Measurements from ENCODE around the gene DDX41.
A peak's percentile ranks its signal among the peaks of the same experiment; 100 is the strongest.

Gene DDX41

GRCh38 chr5:177483042-177483441, 33.7 kb downstream of the DDX41 start:
- DNase-seq, result no peak

DNA sequence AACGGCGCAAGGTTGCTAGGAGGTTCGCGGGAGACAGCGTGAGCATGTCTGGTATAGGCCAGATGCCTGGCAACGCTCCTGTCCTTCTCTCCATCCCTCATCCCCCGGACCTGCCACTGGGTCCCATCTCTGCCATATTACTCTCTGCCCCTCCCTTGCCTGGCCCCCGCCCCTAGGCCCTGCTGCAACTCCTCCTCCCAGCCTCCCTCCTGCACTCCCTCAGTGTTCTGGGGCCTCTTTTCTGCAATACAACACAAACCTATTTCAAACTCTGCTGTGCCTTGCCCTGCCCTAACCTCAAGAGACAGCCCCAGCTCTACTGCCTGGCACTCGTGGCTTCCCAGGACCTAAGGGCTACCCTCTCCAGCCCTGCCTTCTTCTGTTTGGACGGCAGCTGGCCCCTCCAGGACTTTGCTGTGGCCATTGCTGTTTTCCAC, 34.4 kb downstream of the DDX41 start:
- no peak for DNase-seq

GRCh38 chr5:177479774-177480173, 37.0 kb downstream of the DDX41 start:
- no peak for DNase-seq

DNA sequence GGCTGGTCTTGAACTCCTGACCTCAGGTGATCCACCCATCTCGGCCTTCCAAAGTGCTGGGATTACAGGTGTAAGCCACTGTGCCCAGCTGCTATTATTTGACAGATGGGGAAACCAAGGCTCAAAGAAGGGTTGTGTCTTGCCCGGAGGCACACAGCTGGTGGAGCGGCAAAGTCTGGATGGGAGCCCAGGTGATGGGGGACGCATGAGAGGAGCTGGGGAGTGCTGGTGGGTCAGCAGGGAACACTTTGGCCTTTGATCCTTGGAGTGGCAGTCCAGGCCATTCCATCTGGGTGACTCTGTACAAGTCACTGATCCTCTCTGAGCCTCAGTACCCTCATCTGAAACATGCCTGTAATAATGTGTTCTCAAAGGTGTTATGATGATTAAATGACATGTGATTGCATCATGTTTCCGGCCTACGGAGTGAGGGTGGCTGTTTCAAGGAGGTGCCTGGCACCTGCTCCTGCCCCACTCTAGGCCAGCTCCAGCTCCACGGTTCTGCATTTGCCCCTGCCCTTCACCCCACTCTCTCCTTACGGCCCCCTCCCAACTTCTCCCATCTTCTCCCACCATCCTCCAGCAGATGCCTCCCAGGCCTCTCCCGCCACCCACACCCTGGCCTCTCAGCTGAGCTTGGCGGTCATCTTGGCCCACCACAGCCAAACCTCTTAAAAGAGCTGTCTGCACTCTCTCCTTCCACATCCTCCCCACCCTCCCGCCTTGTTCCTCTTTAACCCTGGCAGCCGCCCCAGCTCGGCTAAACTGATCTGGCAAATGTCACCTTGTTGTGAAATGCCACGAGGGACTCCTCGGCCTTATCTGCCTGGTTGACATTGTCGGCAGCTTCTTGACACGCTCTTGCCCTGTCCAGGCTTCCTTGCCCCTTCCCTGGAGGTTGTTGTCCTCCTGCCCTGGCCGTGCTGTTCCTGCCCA, 37.8 kb downstream of the DDX41 start:
- peak; percentile 43 for DNase-seq

DNA sequence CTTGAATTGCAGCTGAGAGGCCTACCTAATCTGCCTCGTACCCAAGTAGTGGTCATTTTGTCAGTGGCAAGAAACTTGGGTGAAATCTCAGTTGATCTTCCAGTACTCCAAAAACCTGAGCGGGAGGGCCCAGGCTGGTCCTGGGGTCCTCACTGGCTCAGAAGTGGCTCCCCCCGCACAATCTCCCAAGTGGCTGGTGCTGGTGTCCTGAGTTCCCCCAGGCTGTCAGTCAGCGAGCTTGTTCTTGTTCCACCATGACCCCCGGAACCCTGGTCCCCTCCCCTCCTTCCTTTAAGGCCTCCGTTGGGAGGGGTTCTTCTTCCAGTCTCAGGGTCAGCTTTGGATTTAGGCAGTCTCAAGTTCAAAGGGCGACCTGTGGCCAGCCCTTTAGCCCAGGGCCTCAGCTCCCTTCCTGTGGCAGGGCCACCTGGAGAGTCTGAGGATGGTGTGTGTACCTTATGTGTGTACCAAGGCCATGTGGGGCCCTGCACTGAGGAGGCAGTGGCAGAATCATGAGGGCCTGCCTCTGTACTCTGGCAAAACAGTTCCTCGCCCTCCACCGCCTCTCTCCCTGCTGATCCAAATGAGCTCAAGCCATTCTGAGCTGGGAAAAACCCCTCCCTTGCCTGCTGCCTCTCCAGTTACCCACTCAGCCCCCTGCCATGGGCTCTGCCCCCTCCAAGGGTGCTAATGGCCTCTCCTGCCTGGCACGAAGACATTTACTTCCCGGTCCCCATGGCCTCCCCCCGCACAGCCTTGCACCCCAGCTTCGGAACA, 38.9 kb downstream of the DDX41 start:
- DNase-seq, result no peak

- DNase-seq, result no peak
Observed at GRCh38 chr5:177476531-177477233, 40.1 kb downstream of the DDX41 start.

DNA sequence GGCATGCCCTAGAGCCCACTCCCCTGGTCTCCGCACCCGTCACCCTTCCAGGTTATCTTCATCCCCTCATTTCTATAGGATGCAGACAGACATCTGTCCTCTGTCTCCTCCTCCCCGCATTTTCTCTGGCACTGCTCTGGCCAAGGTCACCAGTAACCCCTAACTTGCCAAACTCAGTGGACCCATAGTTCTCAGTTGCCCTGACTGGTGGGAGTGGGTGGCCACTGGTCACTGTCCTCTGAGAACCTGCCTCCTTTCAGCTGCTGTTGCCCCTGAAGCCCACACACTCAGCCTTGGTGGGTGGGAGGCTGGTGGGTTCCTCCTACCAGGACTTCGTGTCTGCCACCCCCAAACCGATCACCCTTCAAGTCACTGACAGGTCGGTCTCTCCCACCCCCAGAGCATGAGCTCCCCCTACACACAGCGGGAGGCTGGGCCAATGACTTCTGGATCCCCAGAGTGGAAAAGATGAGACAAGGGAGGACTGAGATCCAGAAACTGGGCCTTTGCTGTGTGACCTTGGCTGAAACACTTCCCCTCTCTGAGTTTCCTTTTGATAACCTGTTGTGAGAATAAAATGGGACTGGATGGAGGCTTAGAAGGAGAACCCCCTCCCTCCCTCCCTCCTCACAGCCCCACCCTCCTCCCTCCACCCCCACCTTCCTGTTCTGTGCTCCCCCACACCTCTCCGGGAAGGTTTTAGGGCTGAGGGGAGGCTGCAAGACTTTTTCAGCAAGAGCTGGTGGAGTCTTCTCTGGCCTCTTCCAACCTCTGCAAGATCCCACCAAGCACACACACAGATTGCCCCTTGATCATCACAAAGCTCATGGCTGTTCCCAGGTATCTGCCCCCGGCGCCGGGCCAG, 41.0 kb downstream of the DDX41 start:
- DNase-seq, result no peak

DNA sequence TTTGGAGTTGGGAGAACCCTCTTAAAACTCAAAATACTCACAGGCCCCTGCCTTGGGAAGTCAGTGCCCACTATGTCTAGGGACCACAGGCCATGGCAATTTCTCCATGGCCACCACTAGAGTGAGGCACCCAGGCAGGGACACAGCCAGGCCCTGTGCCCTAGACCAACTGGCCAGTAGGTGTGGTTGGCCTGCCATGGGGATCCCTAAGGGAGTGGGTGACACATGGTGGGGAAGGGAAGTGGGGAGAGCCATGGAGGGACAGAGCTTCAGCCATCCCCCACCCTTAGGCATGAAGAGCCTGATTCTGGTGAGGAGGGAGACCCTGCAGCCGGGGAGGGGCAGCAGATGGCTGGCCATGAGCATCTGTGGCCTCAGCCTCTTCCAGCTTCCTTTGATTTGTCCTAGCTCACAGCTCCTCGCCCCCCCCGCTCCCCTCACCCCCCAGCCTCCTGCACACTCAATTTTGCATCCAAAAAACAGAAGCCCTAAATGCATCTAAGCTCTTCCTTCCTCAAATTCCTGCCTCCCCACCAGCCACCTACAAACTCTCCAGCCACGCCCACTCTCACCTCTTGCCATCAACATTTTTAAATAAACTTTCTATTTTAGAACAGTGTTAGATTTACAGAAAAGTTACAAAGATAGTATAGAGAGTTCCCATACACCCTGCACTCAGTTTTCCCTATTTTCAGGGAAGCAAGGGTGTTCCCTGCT, 41.8 kb downstream of the DDX41 start:
- DNase-seq, result no peak

DNA sequence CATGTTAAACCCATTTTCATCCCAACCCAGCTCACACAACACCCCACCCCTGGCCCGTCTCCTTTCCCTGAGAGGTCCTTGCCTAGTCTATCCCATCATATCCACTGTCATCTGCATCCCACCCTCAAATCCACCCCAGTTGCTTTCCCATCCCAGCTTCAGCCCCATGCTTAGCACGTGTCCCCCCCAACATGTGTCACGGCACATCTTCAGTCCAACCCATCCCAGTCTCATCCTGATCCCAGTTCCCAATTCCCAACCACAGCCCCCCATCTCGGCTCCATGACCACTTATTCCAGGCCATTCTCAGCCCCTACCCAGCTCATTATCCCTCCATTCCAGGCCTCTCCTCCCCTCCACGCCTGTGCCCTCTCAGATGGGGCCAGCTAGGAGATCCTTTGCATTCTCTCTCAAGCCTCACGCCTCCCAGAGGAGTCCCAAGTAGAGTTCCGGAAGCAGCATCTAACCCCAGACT, 42.7 kb downstream of the DDX41 start:
- DNase-seq, result no peak

DNA sequence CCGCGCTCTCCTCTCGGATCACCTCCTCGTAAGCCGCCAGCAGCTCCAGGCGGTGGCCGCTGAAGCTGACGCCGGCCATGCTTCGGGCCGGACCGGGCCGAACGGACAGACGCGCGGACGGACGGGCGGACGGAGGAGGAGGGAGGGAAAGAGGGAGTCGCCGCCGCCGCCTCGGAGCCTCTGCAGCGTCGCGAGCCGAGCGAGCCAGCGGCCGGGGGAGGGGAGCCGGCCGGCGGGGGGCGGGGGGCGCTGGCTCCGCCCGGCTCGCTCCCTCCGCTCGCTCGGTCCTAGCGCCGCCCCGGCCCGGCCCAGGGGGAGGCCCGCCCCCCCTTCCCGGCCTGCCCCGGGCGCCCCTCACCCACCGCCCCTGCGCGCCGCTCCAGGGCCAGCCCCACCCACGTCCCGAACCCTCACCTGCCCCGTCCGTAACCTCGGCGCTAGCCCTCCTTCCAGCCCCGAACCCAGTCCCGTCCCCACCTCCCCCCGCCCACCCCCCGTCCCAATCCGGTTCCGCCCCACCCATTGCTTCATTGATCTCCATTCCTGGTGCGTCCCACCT, 43.2 kb downstream of the DDX41 start, which contains the start of gene DBN1:
TSS of gene DBN1 (minus strand) at position 192 of the 559 bp plus-strand sequence. CDS start at position 79, 113 bp downstream.
- no peak for DNase-seq

- peak; percentile 75 for DNase-seq
Observed at GRCh38 chr5:177472460-177473442, 44.0 kb downstream of the DDX41 start.

- DNase-seq, result peak; percentile 76
Observed at GRCh38 chr5:177471610-177472356, 45.0 kb downstream of the DDX41 start.

DNA sequence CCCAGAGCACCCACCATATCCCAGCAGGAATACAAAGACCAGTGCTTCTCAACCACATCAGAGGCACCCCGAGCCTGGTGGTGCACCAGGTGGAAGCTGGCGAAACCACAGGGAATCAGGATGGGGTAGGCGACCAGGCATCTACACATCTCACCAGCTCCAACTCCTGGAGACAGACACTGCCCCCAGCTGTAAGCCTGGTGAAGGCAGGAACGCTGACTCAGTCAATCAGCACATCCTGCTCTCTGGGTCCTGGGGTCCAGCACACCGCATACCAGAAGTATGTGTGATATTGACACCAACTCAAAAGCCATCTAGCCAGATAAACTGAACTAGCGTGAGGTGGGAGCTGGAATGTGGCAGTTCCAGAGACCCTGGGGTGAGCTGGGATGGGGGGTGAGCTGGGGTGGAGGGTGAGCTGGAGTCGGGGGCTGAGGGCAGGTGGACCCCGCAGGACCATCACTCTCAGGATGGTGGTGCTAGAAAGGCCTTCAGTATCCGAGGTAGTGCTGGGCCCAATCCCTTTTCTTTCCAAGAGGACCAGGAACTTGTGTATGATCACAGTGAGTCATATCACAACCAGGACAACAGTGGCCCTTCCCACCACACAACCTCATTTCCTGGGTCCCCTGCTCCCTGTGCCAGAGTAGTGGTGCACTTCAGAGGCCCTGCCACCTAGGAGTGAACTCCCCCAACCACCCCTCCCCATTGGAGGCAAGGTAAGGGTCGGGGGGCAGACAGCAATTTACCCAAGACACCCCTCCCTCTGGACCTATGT, 45.8 kb downstream of the DDX41 start:
- DNase-seq, result no peak

DNA sequence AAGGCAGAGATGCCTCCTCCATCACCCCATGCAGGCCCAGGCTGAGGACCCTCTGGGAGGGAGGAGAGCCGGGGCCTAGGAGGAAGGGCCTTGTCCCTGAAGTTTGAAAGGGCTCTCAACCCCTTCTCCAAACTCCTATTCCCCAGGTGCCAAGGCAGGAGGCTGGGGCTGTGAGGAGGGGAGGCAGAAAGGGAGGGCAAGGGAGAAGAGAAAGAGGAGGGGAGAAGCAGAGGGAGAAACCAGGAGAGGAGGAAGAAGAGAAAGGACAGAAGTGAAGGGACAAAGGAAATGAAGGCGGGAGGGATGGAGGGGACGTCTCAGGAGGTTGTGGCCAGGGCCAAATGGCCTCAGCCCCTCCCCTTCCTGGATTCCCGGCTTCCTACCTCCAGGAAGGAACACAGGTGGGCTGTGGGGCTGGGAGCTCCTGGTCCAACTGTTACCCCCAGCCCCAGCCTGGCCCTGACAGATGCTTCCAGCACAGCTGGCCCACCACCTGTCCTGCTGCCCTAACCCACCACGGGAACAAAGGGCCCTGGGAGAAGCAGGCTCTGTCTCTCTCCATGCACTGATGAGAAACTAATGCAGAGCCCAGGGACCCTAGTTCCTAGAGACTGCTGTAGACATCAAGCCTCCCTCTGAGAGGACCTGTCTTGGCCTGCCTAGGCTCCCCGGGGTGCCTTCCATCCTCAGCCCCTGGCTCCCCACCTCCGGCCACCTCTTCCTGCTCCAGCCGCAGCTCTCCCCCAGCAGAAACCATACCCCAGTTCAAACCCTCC, 46.8 kb downstream of the DDX41 start:
- no peak for DNase-seq

GRCh38 chr5:177468685-177469628, 47.8 kb downstream of the DDX41 start:
- no peak for DNase-seq

DNA sequence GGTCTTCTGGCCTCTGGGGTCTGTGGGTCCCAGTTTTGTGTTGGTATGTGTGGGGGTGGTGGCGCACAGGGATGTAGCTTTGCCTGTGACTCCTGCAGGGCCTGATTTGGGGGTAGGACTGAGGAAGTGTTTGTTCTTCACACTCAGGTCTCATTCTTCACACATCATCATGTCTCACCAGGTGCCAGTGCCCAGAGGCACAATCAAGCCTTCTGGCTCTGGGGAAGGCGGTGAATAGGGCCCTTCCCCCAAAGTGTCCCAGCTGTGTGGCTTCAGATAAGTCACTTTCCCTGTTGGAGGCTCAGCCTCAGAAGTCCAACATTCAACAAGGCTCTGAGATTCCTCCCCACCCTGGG, 48.5 kb downstream of the DDX41 start:
- DNase-seq, result no peak
